HG02642 (cell line): ENCODE results near the gene CLSTN3.
A peak's percentile ranks its signal among the peaks of the same experiment; 100 is the strongest.

Experiments used
- ATAC-seq: cut with Tn5 transposase; IDR thresholded peaks from one replicate; pipeline ENCODE4 v1.9.1; 2021; ENCODE audit warnings: mild to moderate bottlenecking; ENCODE audit not compliant: unreplicated experiment, poor library complexity

Gene CLSTN3

GRCh38 chr12:7129872-7130691 lies at the start of gene CLSTN3:
CLSTN3 (plus strand) TSS chr12:7130371; CDS start chr12:7130649, 278 bp downstream.
- ATAC-seq, result peak; percentile 73

DNA sequence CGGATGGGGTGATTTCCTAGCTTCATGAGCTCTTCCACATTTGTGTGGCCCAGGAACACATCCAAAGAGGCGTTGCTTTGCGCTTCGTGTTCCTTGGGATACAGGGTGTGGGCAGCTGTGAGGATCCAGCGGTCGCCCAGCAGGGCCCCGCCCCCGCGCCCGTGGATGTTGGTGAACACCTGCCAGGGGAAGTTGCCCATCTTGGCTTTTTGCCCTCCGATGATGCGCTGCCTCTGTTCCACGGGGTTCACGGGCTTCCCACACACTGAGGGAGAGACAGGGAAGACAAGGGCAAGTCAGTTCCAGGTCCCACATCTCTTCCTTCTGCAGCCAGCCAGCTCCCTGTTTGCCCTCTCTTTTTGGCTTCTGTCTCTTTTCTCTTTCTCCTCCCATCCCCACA lies 49.1 kb upstream of the CLSTN3 start:
- no peak for ATAC-seq

DNA sequence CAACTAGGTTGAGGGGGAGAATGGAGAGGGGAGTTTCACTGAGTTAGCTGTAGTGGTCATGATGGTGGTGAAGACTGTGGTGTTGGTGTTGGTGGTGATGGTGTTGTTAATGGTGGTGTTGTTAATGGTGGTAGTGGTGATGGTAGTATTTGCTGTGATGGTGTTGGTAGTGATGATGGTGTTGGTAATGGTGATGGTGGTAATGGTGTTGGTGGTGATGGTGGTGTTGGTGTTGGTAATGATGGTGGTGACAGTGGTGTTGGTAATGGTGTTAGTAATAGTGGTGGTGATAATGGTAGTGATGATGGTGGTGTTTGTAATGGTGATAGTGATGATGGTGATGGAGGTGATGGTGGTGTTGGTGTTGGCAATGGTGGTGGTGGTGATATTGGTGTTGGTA lies 47.0 kb upstream of the CLSTN3 start:
- no peak for ATAC-seq

DNA sequence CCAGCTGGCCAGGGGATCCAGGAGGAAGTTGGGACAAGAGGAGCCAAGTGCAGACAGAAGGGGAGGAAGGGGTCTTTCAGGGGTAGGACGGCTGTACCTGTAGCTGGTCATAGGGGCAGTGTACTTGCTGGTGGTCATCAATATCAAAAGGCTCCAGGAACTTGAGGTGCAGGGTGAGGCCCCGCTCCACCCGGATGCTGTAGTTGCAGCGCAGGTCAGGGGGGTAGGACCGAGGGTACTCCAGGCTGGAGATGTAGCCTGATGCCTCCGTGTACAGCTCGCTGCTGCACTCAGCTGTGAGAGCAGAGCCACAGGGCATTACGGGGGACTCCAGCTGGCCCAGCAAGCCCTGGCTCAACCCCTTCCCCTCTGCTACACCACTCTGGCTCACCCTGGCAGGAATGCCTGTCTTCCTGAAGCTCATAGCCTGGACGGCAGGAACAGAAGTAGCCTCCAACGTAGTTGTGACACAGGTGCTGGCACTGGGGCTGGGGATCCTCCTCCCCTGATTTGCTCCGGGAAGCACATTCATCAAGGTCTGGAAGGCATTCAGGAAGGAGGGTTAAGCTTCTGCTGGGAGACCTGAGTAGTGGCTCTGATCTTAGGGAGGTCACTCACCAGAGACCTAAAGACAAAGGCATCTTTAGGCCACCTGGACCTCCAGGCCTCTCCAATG lies 40.8 kb upstream of the CLSTN3 start:
- no peak for ATAC-seq

DNA sequence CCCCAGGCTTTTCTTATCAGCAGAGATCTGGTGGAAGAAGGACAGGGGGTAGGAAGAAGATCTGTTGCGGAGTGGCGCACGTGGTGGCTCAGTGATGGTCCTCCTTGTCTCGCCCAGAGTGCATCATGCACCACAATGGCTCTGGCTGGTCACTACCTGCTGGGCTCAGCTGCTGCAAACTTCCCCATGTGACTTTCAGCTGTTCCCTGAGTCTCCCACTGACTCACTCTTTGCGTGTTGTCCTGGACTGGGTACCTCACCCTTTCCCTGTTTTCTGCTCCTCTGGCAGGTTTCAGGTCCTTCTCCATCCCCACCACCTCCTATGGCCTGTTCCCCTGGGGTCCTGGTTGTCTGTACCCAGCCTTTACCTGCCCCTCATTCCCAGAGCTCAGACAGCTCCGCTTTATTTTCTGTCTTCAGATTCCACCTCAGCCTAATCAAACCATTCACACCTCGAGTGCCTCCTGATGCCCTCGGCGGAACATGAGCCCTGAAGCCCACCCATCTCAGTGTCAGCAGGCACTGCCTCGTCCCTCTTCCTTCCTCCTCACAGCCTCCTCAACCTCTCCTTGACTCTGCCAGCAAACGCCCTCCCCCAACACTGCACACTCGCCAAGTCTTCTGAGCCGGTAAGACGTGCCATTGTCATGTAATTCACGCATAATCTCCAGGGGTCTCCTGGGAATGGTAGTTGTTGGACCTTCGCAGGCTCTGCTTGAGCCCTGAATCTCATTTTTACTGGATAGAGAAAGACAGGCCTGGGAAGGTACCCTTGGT lies 39.8 kb upstream of the CLSTN3 start:
- no peak for ATAC-seq

DNA sequence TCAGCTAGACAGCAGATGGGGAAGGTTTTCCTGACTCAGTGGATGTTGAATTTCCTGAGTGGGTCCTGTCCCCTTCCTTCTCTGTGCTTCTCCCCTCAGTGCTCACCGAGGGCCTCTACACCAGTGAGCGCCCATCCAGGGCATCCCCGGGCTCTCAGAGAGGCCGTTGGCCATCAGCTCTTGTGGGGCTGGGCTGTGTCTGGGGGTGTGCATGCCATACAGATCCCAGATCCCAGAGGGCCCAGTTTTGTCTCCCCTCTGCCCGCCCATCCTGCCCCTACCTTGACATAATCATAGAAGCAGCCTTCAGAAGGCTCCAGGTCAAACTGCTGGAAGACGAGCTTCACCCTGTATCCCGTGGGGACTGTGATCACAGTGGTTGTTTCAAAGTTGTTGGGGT lies 39.0 kb upstream of the CLSTN3 start:
- no peak for ATAC-seq

GRCh38 chr12:7091660-7092228 lies 38.4 kb upstream of the CLSTN3 start:
- ATAC-seq, result no peak

GRCh38 chr12:7092229-7092985 lies 37.8 kb upstream of the CLSTN3 start, which contains the start of gene C1R:
C1R (minus strand) TSS chr12:7092445; CDS start chr12:7092388, 57 bp downstream.
- no peak for ATAC-seq

- ATAC-seq, result no peak
These were observed 37.1 kb upstream of the CLSTN3 start for GRCh38 chr12:7092986-7093460.

- ATAC-seq, result no peak
These were observed 36.7 kb upstream of the CLSTN3 start for GRCh38 chr12:7093486-7093885.

GRCh38 chr12:7093892-7094291 lies 36.3 kb upstream of the CLSTN3 start:
- no peak for ATAC-seq

DNA sequence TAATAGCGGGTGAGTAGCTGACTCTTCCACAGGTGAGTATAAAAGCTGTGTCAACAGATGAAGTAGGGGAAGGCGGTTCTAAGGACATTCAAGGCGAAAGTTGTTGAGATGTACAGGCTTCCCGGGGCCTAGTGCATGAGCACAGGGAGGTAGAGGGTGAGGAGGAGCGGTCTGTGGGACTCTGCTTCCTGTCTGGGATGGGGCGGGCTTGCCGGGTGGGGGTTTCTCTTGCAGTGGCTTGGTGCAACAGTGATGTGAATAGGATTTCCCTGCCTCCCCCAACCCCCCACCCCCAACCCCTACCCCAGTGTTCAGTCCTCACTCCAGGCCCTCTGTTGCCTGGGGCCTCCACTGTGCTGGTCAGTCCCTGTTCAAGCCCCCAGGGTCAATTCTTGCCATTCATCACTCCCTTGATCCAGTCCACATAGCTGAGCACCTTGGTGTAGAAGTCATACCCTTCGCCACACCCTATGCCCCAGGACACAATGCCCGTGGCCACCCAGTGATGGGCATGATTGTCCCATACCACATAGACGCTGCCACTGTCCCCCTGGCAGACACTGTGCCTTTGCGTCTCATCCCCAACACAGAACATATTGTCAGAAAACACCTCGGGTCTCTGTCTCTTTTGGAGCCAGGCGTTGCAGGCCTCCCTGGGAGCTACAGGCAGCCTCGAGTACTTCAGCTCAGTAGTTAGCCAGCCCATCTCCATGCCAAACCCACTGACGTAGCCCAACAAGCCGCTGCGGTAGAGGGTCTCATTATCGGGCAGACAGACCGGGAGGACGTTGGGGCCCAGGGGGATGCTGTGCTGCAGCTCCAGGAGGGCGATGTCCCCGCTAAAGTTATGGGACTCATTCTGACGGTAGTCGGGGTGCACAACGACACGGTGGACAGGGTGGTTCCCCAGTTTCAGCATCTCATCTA lies 33.9 kb upstream of the CLSTN3 start:
- ATAC-seq, result no peak

DNA sequence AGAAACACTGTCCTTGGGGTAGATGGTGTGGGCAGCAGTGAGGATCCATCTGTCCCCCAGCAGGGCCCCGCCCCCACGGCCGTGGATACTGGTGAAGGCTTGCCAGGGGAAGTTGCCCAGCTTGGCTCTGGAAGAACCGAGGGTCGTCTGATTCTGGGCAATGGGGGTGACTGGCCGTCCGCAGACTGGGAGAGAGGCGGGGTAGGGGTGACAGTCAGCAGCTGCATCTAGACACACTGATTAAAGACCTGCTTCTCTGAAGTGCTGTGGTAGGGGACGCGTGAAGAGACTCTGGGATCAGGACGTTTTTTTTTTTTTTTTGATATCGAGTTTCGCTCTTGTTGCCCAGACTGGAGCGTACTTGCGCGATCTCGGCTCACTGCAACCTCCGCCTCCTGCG lies 33.2 kb upstream of the CLSTN3 start:
- no peak for ATAC-seq

DNA sequence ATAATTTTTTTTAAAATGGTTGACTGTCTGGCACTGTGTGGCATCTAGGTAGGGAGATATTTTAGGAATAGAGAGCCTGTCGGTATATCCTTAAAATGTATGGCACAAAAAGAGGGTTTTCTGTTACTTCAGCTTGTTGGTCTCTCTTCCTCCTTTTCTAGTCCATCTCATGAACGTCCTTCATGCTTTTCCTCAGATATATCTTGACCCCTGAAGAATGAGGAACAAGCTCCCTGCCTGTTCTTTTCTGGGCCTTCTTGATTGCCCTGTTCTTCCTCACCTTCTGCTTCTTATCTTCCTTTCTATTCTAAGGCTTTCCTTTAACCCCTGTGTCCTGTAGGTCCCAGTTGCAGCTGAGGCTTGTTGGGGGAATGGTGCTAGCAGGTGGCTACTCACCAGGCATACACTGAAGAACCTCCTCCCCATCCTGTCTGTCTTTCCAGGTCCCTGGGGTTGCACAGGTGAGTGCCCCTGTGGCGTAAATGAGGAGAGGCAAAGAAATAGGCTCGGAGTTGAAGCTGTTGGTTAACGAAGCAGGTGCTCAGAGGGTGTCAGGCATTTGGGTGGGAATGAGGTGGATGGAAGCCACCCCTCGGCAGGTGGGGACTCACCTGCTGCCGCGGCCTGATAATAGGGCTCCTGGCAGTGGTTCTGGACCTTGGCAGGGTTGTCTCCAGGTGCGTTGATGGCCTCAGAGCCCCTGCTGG lies 30.7 kb upstream of the CLSTN3 start:
- ATAC-seq, result no peak

GRCh38 chr12:7100239-7100638 lies 29.9 kb upstream of the CLSTN3 start:
- ATAC-seq, result no peak

- no peak for ATAC-seq
These were observed 29.0 kb upstream of the CLSTN3 start for GRCh38 chr12:7101047-7101693.

GRCh38 chr12:7101694-7102131 lies 28.5 kb upstream of the CLSTN3 start:
- no peak for ATAC-seq

DNA sequence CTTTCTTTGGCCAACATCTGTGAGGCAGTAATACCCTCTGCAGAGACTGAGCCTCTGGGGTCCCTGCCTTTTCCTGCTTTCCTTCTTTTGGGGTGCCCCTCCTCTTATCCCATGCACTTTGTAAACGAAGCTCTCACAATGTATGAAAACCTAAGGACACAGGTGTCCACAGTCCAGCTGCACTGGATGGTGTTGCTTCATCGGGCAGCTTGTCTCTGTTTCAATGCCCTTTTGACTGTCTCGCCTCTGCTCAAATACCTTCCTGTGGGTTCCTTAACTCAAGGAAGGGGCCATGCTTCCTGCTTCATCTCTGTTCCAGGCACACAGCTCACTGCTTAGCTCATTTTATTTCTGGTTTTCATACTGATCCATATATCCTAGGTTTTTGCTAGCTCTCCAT lies 27.6 kb upstream of the CLSTN3 start:
- ATAC-seq, result no peak
